ENCODE measurements around the gene SLC22A5. TPM values are rescaled to one million over a fixed set of nuclear protein-coding genes. Genes with fewer than 3 reads are reported as not detected.

Gene SLC22A5
- total and polyA plus RNA-seq, 2 of the 8 experiments (the other 6 are each of a cell fraction or from before 2014, with no cell fraction given) = 4.0 to 9.0 TPM

DNA sequence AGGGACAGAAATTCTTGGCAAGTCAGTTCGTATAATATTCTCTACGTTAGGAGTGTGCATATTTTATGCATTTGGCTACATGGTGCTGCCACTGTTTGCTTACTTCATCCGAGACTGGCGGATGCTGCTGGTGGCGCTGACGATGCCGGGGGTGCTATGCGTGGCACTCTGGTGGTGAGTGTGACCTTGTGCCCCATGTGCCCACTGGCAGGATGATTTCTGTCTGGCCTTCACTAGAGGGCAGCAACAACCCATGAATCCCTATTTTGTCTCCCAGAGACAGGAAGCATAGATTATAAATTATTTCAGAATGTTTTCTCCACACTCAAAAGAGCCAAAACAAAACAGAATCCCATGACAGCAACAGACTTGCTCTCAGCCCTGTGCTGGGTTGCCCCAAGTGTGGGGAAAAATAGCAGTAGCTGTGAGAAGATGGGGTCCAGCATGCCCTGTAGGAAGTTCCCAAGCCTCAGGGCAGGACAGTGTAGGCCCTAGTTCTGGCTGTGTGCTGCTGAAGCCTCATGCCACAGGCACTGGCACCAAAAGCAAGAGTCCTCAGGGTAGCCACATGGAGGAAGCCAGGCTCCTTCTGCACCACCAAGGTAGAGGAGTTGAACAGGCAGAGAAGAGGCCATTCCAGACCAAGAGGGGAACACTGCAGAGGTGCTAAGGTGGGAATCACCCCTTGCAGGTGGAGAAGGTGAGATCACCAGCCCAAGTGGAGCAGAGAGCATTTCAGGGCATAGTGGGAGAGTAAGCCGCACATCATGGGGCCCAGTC lies 16.0 kb downstream of the SLC22A5 start:
- Histone ChIP-seq H2BK5ac (ENCODE audit: low read depth, low read length) (0 out of 2 replicates have a peak overlapping the region, but pooled peaks have one; percentile 44), H4K20me1 (replicated peaks in 1 of 2; ENCODE audit: control insufficient read depth in 1 of 2, insufficient read depth in 2 of 2, low read length in 2 of 2) (peaks cover 0 to 3% of the 10 kb centered on the region in 2 experiments), H3K79me1 (ENCODE audit: low read depth, low read length) (no peaks in the 10 kb centered on the region), H3K36me3 (ENCODE audit: control insufficient read depth in 2 of 4, insufficient read depth in 4 of 4, low read length in 3 of 4) (no peaks in the 10 kb centered on the region), H2BK12ac (ENCODE audit: low read depth, low read length) (peak overlapping the region; percentile 50; the same call in 1 of the 2 replicates), H3K27me3 (replicated peaks in 1 of 4; ENCODE audit: control insufficient read depth in 3 of 4, extremely low read depth in 1 of 4, insufficient read depth in 3 of 4, low read length in 3 of 4) (no peaks in the 10 kb centered on the region), H3K4ac (replicated peaks; ENCODE audit: insufficient read length, low read depth, low read length) (no peak overlapping the region), H3K79me2 (ENCODE audit: control insufficient read depth in 1 of 2, insufficient read depth in 2 of 2, low read length in 2 of 2) (no peaks in the 10 kb centered on the region), H3K27ac (ENCODE audit: low read depth, low read length) (no peak overlapping the region), H2BK20ac (ENCODE audit: low read length) (no peak overlapping the region), H2AK5ac (ENCODE audit: low read depth, low read length) (no peak overlapping the region), H3K23me2 (ENCODE audit: low read depth, low read length) (no peaks in the 10 kb centered on the region), H3K9me3 (ENCODE audit: insufficient read depth in 2 of 2, low read depth in 1 of 2, low read length in 1 of 2) (no peaks in the 10 kb centered on the region), H3K4me2 (ENCODE audit: insufficient read depth in 1 of 2, low read depth in 2 of 2, low read length in 2 of 2) (no peak overlapping the region), H2AFZ (ENCODE audit: low read length) (no peak overlapping the region), H3K23ac (ENCODE audit: insufficient read length) (no peak overlapping the region), H3K4me1 (replicated peaks in 1 of 4; ENCODE audit: control insufficient read depth in 3 of 4, insufficient read depth in 4 of 4, low read length in 3 of 4) (peaks cover 0 to 9% (median 3%) of the 10 kb centered on the region in 4 experiments; a peak in 4 of 7 replicates), H2BK15ac (ENCODE audit: low read length) (no peak overlapping the region), H4K8ac (ENCODE audit: extremely low read depth, insufficient read depth, low read length) (0 out of 2 replicates have a peak overlapping the region, but pooled peaks have one; percentile 14), H2BK120ac (replicated peaks; ENCODE audit: low read depth, low read length) (no peak overlapping the region), H4K5ac (ENCODE audit: insufficient read length, low read depth, low read length) (no peak overlapping the region), H3K14ac (ENCODE audit: insufficient read length) (no peak overlapping the region), H3K9ac (replicated peaks in 1 of 4; ENCODE audit: extremely low read depth in 1 of 4, low read depth in 3 of 4, low read length in 3 of 4) (no peak overlapping the region), H4K91ac (replicated peaks; ENCODE audit: insufficient read length, low read length) (peak overlapping the region; percentile 58), H3K18ac (ENCODE audit: extremely low read depth, low read length) (no peak overlapping the region), H3K56ac (replicated peaks; ENCODE audit: insufficient read length, low read depth, low read length) (no peak overlapping the region), H3K4me3 (ENCODE audit: extremely low read depth in 1 of 4, insufficient read depth in 2 of 4, low read depth in 3 of 4, low read length in 4 of 4) (no peak overlapping the region)
- no peak for TF ChIP-seq KDM5A (IDR thresholded peaks at IDR 0.05; ENCODE audit: low read length)
- peak; percentile 79 for TF ChIP-seq RAD21 (IDR thresholded peaks at IDR 0.05 in 1 of 2, conservative IDR thresholded peaks at IDR 0.05 in 1 of 2; ENCODE audit: low read depth in 2 of 2, low read length in 2 of 2)
- TF ChIP-seq SUZ12 (IDR thresholded peaks at IDR 0.05; ENCODE audit: low read length) = no peak
- TF ChIP-seq YY1 (IDR thresholded peaks at IDR 0.05; ENCODE audit: low read depth, low read length) = 0 out of 2 replicates have a peak, but pooled peaks have one; percentile 11
- TF ChIP-seq CTCF (IDR thresholded peaks at IDR 0.05; ENCODE audit: control extremely low read depth in 1 of 3, insufficient read depth in 1 of 3, low read depth in 1 of 3, low read length in 3 of 3) = peak; percentile 69 to 73 (median 69)
- 0 out of 2 replicates have a peak, but pooled peaks have one; percentile 43 for TF ChIP-seq MAX (IDR thresholded peaks at IDR 0.05)
- no peak for TF ChIP-seq SP2 (IDR thresholded peaks at IDR 0.05; ENCODE audit: low read length)
- DNase-seq (ENCODE audit: low read depth in 1 of 2, low spot score in 2 of 2) (peak in 1 of 2 experiments; percentile 59), FAIRE-seq (no peak)
- ChIA-PET CTCF (ENCODE audit: partially characterized antibody) (interaction anchor here (1.0 to 16.4 kb wide), 19 partner anchors 10 to 572 kb away, joined by 3 to 353 read pairs (median 8); partner anchors contain the start of gene IRF1), POLR2A (ENCODE audit: partially characterized antibody) (no interaction called here)
- WGBS, 2 experiments (ENCODE audit: extremely low coverage in 1 of 2, insufficient coverage in 1 of 2, insufficient read length in 1 of 2, insufficient replicate concordance in 2 of 2, low coverage in 1 of 2, low lambda C conversion rate in 2 of 2, missing lambda C conversion rate in 1 of 2) = 84% methylated on average over 9 of the region's 9 CpGs; no CpG with 5 or more reads in 1 of the 2 experiments

Data from H1 (cell line).